OCI-LY3 (cell line): ENCODE results near the gene AATF.

Experiments
- EZH2phosphoT487 ChIP-seq: fragments of 200-600 bp; shearing (Covaris generic); IDR thresholded peaks from 2 replicates; pipeline ENCODE4 v1.6.1; 2018; ENCODE audit warnings: antibody characterized with exemption, mixed run types, low read depth
- TF ChIP-seq, protein P1 (sequence below): fragments of 200-600, 300-600 bp; sonication (generic); IDR thresholded peaks from 2 replicates; pipeline ENCODE4 v1.5.1; 2014; ENCODE audit warnings: antibody characterized with exemption, low read length, low read depth

DNA sequence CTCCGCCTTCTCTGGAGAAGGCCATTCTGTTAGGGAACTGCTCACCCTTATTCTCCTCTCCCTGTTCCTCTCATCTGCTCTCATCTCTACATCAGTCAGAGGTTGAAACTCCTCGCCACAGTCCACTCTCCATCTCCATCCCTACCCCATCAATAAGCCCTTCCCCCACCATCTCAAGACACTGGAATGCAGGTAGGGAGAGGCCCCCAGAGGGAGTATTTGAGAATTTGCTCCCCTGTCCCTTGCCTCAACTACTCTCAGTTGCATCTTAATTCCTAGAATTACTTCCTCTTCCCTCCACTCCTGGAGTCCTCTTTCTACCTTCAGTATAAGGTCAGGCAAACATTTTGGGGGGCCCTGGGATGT, 2.0 kb upstream of the AATF start:
- TF ChIP-seq, protein P1, sequence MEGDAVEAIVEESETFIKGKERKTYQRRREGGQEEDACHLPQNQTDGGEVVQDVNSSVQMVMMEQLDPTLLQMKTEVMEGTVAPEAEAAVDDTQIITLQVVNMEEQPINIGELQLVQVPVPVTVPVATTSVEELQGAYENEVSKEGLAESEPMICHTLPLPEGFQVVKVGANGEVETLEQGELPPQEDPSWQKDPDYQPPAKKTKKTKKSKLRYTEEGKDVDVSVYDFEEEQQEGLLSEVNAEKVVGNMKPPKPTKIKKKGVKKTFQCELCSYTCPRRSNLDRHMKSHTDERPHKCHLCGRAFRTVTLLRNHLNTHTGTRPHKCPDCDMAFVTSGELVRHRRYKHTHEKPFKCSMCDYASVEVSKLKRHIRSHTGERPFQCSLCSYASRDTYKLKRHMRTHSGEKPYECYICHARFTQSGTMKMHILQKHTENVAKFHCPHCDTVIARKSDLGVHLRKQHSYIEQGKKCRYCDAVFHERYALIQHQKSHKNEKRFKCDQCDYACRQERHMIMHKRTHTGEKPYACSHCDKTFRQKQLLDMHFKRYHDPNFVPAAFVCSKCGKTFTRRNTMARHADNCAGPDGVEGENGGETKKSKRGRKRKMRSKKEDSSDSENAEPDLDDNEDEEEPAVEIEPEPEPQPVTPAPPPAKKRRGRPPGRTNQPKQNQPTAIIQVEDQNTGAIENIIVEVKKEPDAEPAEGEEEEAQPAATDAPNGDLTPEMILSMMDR = no peak
- TF ChIP-seq EZH2phosphoT487 = no peak
